Stimulated activated CD4-positive, alpha-beta T cell treated with anti-CD3 and anti-CD28 coated beads, TNF-alpha, amount 100 ng/mL, for 1 hour (primary cell): ENCODE measurements around the gene SPINK8.
"Not testable (repeated sequence)": the region's sequence is repeated elsewhere in the genome, so short reads cannot be mapped to it uniquely, and the experiment has no call there.

Source experiments
- DNase-seq, 3 donors: peaks; one replicate each; pipeline ENCODE4 v3.0.0-alpha.2; 2020; ENCODE audit warnings: low read depth in 3 of 3, low spot score in 1 of 3

SPINK8 gene

DNA sequence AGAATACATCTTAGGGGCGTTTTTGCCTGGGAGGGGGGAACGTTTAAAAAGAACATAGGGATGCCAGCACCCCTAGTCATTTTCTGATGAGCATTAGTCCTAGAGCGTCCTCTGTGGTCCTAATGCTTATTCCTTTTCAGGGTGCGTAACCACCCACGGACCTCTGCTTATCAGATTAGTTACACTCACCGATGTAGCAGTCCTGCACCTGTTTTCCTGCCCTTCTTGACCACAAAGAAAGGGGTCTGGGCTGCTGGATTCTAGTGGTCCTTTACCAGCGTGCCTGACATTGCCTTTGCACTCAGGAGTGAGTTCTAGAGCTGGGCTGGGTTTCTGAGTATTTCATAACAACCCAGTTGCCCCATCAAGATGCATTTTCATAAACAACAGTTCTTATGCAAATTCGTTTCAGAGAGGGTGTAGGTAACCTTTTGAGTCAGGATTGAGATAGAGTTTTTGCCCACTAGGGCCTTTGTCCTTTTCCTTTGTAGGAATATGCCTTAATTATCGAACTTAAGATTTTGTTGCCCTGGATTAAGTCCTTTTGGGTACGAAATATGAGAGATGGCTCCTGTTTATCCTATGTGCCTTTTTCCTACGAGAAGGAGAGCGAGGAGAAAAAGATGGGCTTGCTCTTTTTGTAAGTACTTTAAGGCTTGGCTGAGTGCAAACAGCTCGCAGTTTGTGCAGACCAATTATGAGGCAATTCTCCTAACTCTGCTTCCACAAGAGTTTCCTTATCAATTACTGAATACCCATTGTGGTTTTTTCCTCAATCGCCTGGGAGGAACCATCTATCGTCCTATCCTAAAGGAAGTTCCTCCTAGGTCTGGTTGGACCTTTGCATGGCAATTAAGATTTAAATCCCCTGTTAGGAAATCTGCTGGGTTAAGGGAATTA is at the start of gene SPINK8:
TSS of gene SPINK8 (minus strand) at position 316 of the 900 bp plus-strand sequence. CDS start 5,320 bp downstream, outside the sequence.
- not testable (repeated sequence) for DNase-seq

DNA sequence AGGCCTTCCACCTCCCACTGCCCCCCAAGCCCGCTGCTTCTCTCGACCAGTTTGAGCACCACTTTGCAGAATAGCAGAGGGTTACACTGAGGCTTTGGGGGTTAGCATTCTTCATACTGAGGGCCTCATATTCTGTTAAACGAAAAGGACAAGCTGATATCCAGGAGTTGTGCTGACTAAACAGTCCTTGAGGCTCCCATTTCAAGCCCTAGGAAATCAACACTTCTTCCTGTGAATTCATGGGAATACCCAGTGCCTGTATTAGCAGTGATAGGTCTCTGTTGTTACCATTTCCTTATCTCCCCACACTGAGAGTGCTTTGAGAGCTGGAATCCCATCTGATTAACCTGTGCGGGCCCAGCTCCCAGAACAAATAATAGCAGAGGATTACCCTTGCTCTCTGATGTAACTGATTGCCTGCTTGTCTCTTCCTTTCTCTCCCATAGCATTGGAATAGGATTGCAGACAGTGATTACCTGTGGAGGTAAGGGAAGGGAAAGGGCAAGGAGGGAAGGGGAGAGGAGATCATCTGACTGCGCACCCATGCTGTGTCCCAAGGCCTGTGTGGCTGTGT is 39.5 kb upstream of the SPINK8 start:
- DNase-seq, result no peak

DNA sequence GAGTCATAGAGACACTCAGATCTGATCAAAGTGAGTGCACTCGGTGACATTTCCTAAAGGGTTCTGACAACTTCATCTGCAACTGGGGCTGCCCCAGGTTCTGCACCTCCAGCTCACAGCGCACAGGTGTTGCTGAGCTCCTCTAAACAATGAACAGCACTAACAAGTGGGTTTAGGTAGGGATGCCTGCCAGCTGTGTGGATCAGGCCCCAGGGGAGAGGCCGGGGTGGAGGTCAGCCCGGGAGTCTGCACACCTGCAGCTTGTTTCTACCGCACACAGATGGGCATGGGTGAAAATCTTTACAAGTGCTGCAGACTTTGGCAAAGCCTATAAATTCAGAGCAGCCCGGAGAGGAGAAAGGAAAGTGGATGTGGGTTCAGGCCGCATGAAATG is 38.9 kb upstream of the SPINK8 start:
- DNase-seq, result no peak

DNA sequence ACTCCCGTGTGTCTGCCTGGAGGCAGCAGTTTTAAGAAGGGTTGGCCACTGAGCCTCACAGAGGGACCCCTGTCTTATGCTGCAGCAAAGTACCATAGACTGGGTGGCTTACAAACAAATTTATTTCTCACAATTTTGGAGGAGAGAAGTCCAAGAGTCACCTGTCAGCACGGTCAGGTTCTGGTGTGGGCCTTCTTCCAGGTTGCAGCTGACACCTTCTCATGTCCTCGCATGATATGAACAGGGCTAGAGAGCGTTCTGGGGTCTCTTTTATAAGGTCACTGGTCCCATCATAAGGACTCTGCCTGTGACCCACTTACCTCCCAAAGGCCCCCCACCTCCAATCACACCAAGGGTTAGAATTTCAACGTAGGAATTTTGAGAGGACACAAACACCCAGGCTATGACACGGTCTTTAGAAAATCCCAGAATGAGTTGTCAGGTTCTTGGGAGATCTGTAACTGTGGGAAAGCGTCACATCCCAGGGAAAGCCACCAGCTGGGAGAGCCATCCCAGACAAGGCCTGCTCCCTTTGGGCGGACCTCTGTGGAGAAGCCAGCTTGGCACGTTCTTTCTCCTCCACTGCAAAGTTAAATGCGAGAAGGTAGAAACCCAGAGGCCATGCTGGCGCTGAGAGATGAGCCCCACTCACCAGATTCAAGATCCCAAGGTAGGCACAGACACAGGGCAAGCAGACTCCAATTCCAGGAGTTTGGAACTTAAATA is 38.4 kb upstream of the SPINK8 start, which contains the start of gene FBXW12:
TSS of gene FBXW12 (plus strand) at position 569 of the 726 bp plus-strand sequence. CDS start 549 bp downstream, outside the sequence.
- no peak for DNase-seq

DNA sequence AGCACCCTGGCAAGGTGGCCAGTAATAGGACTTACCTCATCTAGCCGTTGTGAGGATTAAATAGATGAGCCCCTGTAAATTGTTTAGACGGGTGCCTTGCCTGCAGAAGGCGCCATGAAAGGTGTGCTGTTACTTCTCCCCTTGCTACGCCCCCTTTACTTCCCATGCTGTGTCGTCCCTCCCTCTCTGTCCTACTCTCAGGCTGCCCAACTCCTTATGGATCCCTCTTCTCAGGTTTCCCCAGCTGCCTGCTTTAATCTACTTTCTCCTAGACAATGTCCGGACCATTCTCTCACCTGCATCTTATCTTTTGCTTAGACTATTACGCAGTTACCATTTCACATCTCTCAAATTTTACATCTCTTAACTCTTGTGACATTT is 36.9 kb upstream of the SPINK8 start:
- DNase-seq, result no peak

DNA sequence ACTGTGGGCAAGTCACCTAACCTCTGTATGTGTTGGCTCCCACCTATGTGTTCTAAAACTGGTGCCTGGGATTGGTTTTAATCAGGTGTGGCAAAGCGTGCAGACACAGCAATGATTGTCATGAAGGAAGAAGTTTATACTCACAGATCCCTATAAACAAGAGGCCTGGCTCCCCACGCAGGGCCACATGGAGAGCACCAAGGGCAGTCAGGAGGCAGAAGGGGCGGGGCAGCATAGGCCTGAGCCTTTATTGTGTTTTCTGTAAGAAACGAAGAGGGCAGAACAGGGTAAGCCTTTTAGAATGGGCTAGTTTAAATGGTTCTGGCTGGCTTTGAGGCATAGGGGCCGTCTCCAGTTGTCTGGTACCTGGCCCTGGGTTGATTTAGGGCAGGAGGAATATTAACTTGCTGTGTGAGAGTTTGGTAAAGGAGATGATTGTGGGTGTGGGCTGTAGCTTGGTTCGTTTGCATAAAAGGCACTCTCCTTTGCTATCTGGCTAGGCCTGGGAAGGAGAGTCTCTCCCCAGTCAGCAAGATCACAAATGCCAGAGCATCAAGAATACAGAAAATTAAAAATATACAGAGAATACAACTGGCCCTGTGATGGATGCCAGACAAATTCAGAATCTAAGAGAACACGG is 36.4 kb upstream of the SPINK8 start:
- DNase-seq, result no peak

DNA sequence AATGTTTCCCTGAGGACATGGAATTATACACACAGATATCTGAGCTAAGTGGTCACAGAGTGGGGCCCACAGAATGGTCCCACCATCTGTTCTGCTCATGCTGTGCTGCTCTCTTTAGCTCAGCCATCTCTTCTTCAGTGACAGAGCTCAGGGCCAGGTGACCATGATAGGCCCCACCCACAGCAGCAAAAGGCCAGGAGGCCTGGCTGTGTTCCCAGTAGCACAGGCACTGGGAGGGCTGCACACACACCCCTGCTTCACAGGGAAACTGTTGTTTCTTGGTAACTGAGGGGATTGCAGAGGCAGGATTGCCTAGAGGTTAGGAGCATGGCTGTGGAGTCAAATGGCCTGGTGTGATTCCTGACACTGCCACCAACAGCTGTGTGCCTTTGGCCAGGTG is 33.7 kb upstream of the SPINK8 start:
- DNase-seq, result no peak

DNA sequence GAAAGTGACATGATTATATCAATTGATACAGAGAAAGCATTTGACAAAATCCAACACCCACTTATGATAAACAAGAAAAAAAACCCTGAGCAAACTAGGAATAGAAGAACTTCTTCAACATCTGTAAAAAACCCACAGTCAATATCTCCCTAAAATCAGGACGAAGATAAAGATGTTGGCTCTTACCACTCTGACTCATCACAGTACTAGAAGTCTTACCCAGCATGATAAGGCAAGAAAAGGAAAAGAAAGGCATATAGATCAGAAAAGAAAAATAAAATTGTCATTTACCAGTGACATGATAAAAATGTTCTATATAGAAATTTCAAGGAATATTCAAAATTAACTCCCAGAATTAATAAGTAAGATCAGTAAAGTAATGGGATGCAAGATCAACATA is 31.4 kb upstream of the SPINK8 start:
- no peak for DNase-seq

DNA sequence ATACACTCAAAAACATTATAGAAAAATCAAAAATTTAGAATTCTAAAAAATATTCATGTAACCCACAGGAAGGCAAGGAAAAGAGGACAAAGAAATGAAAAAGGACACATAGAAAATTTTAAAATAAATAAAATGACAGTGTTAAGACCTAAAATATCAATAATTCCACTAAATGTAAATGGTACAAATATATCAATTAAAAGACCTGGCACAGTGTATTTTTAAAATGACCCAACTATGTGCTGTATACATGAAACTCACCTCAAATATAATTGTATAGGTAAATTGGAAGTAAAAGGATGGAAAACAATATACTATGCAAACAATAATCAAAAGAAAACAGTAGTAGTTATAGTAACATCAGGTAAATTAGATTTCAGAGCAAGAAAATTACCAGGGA is 28.5 kb upstream of the SPINK8 start:
- DNase-seq, result no peak

DNA sequence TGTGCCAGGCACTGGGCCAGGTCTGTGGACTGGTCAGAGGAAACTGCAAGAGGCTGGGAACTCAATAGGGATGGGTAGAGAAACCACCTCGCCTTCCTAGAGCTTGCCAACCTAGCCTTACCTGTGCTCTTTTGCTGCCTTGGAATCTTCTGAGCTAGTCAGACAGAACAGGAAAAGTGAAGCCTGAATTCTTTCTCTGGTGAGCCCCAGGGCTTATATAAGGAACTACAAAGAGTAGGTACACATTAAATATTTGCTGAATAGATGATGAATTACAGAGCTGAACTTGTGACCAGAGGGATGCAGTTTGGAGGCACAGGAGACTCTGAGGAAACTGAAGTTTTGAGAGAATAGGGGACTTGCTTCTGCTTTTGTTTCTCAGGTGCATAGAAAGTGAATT is 23.0 kb upstream of the SPINK8 start:
- DNase-seq, result no peak

DNA sequence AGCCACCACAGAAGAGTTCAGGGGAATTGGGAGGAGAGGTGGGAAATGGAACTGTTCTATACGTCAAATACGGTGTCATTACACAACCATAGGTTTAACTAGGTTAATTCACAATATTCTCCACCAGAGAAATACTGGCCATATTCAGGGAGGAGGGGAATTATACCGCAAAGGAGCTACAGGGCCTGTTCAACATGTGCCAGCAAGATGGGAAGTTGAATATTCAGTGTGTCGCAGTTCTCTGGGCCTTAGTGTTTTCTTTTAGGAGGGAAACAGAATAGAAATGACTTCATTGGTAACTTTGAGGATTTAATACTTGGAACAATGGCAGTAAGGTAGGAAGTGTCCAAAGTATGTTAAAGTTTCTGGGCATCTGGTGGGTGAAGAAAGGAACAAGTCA is 20.5 kb upstream of the SPINK8 start:
- DNase-seq, result no peak

DNA sequence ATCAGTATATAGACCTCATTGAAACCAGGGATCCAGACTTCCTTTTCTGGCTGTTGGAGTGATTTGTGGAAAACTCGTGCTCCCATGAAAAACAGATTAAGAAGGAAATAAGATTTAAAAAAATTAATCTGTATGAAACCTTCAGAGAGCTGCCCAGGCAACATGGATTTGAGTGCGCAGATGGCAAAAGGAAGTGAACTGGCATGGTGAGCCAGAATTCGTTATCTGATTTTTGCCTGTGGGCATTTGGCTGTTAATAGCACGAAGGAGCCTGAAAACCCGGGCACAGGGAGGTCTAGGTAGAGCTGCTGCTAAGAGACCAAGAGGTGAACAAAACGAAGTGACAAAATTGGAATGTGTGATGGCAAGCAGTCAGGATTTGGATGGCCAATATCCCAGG is 19.1 kb upstream of the SPINK8 start:
- DNase-seq, result no peak

DNA sequence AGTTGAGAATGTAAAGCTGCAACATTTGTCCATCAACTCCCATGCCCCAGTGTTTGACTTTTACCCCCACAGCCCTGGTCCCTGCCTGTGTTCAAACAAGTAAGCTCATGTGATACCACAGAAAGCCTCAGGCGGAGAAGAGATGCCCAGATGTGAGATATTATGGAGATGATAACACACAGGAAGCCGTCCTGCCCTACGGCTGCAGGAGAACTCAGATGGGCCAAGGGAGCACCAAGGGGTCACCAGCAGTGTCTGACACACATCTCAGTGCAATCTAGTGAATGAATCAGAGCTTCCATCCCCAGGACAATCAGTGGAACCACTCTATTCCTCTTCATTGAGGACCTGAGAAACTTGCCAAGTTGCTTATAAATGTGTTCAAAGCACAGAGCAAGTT is 14.0 kb upstream of the SPINK8 start:
- DNase-seq, result no peak

DNA sequence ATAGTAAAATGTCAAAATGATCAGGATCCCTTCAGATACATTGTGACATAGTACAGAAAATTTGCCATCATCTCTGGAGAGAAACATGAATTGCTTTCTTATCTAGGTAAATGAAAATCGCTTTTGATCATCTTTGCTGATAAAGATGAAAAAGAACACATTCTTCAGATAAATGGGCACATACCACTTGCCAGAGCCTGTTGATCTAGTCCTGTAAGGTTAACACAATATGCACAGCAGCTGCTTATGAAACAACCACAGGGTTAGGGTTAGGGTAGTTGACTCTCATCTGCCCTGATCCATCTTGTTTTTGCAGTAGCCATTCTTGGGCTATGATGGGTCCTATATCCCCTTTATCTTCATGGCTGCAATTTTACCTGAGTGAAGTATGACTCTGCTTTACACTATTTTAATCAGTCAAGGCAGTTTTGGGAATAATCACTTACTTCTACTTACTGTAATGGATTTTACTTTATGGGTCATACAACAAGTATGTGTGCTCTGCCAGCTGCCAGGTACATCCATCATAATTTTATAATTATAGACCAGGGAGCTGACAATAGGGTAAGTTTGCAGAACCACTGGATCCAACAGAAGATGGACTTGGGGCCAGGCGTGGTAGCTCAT is 12.6 kb upstream of the SPINK8 start:
- no peak for DNase-seq

DNA sequence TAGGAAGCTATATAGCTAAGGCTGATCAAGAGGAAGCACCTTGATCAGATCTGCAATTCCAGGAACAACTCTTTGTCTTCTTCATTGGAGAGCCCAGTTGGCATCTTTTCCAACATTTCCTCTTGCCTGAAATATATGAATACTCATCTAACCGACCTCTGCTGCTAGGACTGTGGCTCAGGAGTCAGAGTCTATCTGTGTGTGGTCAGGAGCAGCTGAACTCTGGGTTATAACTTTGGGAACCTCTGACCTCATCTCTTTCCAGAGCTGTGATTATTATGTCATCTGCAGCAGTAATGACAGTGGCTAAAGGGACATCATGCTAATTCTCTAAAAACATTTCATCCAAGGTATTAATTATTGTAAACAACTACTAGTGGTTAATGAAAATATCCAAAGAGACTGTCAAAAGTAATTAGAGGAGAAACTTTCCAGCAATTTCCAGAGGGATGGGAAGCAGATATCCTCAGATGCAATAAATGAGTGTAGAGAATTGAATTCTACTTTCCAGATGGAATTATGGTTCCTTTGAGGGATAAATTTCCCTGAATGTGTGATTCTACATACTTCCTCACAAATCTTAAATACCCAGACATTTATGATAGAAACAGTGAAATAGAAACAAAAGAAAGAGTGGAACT is 11.5 kb upstream of the SPINK8 start:
- DNase-seq, result no peak

DNA sequence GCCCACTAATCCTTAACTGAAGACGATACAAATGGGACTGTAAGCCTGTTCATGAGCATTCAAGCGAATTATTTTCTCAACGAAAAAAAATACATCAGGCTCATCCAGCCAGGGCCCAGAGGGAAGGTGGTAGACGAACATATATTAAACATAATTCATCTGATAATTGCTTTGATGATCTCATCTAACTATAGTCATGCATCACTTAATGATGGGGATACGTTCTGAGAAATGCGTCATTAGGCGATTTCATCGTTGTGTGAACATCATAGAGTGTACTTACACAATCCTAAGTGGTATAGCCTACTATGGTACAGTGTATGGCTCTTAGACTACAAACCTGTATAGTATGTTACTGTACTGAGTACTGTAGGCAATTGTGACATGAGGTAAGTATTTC is 10.0 kb upstream of the SPINK8 start:
- no peak for DNase-seq

DNA sequence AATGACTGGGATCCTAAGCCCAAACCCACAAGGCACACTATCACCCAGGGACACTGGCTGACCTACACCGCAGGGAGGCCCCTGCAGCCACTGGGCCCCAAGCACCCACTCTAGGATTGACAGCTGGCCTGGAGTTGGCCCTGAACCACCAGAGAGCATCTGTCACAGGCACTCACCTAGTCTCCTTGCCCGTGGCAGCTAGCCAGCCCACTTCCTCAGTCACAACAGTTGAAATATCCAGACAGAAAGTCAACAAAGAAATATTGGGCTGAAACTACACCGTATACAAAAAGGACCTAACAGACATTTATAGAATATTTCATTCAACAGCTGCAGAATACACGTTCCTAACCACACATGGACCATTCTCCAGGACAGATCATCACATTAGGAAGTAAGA is 5.2 kb upstream of the SPINK8 start:
- no peak for DNase-seq

DNA sequence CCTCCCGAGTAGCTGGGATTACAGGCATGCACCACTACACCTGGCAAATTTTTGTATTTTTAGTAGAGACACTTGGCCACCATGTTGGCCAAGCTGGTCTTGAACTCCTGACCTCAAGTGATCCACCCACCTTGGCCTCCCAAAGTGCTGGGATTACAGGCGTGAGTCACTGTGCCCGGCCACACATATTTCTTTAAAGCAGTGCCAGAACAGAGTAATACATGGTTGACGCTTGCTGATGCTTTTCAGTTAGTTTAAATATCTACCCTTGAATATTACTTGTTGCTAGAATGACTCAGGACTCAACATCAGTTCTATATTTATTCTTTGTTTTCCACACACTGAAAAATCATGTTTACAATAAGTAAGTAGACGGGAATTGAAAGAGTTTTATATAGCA is 4.1 kb upstream of the SPINK8 start:
- not testable (repeated sequence) for DNase-seq

DNA sequence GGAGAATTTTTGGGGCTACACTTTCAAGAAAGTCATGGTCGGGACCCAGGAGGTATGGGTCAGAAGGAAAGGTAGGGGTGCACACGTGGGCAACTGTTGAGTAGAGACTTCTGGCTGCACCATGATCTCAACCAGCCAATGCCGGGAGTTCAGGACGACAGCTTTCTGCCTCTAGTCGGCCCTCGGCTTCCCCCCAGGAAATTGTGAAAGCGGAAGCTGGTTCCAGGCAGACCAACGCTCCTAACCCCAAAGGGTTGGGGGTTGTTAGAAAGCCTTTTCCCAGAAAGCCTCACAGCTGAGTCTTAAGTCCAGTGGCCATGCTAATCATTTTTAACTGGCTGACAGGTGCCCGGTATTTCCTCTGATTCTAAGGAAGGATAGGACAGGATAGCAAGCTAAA is 1.8 kb upstream of the SPINK8 start:
- not testable (repeated sequence) for DNase-seq

DNA sequence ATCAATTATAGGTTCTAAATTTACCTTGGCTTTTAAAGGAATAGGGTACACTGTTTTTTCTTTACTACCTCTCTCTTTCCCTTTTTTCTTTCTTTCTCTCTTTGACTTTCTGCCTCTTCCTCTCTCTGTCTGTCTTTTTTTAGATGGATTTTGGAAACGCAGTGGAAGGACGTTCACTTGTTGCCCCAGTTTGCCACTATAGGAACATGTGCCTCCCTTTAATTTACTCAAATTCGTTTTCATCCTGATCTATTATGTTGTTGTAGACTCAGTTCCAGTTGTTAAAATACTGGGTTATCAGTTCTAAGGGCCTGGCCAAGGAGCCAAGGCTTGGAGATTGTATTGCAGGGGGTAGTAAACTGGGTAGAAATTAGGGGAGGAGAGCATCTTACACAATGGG is 1.1 kb upstream of the SPINK8 start:
- DNase-seq, result no peak
